GM19324 (cell line): ENCODE data around the gene PTTG2.
A peak's percentile ranks its signal among the peaks of the same experiment; 100 is the strongest.
"Not testable (repeated sequence)": the region's sequence is repeated elsewhere in the genome, so short reads cannot be mapped to it uniquely, and the experiment has no call there.

Experiments
- ATAC-seq: cut with Tn5 transposase; IDR thresholded peaks from one replicate; pipeline ENCODE4 v1.9.1; 2021; ENCODE audit warnings: mild to moderate bottlenecking, moderate library complexity; ENCODE audit not compliant: unreplicated experiment, low FRiP score

PTTG2 gene

GRCh38 chr4:37953620-37954293 lies 6.4 kb upstream of the PTTG2 start:
- ATAC-seq = no peak

- no peak for ATAC-seq
Observed at GRCh38 chr4:37956941-37957340, 3.3 kb upstream of the PTTG2 start.

DNA sequence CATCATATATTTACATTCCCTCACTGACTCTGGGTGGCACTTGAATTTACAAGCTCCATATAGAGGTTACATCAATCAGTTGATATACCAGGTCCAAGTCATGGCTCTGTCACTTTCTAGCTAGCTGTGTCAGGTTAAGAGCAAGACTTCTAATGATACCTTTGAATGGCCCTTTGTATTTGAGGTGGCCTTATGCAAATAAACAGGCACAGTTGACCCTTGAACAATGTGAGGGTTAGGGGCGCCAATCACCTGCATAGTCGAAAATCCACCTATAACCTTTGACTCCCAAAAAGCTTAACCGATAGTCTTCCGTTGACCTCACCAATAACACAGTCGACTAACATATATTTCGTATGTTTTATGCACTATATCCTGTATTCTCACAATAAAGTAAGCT lies 1.3 kb upstream of the PTTG2 start:
- ATAC-seq = no peak

- no peak for ATAC-seq
Observed at GRCh38 chr4:37960679-37961450, 667 bp downstream of the PTTG2 start.

DNA sequence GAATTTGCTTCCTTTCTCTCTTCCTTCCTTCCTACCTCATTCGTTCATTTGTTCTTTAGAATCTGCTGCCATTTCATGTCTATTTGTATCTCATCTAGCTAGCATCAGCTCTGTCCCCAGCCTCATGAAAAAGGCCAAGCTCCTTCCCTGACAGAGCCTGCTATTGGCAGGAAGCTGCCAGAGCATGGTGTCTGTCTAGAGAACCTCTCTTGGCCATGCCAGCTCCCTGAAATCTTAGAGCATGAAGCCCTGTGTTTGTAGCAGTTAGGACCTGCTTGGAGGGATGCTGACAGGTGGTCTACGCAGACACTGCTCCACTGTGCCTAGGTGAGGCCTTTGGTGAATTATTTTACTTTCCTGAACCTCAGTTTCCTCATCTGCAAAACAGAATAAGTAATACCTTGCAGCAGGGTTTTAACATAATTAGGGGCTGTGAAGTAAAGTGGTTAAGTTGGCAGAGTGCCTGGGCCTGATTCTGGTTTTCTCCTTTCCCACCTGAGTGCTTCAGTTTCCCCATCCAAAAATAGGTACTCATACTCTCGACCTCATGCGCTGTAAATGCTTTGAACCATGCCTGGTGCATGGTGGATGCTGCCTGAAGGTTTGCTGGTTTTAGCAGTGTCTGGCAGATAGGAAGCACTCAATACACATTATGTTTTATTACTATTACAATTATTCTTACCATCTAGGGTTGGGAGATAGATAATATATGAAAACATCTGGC lies 4.7 kb downstream of the PTTG2 start:
- no peak for ATAC-seq

DNA sequence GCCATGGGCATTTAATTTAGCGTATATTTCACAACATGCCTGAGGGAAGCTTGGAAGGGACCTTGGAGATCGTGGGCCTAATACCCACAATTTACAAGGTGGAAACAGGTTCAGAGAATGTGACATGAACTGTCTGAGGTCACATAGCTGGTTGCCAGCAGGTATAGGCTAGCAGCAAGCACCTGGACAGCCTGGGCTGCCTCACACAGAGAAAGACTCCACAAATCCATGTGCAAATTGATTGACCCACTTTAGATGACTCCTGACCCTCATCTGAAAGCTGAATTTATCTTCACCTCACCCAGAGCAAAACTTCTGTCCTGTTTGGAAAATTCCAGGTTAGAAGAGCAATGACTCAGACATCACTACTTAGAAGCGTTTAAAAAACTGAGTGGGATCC lies 5.8 kb downstream of the PTTG2 start:
- ATAC-seq = no peak

- no peak for ATAC-seq
Observed at GRCh38 chr4:37967736-37968135, 7.5 kb downstream of the PTTG2 start.

- no peak for ATAC-seq
Observed at GRCh38 chr4:37968747-37969146, 8.5 kb downstream of the PTTG2 start.

- peak; percentile 54 for ATAC-seq
Observed at GRCh38 chr4:37970702-37971101, 10.5 kb downstream of the PTTG2 start.

GRCh38 chr4:37971202-37971601 lies 11.0 kb downstream of the PTTG2 start:
- ATAC-seq = no peak

GRCh38 chr4:37973441-37973840 lies 13.2 kb downstream of the PTTG2 start:
- ATAC-seq = no peak

DNA sequence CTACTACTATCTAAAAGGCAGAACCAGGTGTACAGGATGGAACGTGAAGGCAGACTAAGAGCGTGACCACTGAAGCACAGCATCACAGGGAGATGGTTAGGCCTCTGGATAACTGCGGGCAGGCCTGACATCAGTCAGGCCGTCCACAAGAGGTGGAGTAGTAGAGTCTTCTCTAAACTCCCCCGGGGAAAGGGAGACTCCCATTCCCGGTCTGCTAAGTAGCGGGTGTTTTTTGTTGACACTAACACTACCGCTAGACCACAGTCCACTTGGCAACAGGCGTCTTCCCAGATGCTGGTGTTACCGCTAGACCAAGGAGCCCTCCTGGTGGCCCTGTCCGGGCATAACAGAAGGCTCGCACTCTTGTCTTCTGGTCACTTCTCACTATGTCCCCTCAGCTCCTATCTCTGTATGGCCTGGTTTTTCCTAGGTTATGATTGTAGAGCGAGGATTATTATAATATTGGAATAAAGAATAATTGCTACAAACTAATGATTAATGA lies 15.2 kb downstream of the PTTG2 start:
- not testable (repeated sequence) for ATAC-seq

GRCh38 chr4:37976507-37976906 lies 16.3 kb downstream of the PTTG2 start:
- no peak for ATAC-seq

GRCh38 chr4:37976991-37977470 lies 16.8 kb downstream of the PTTG2 start:
- peak; percentile 84 for ATAC-seq

- ATAC-seq = peak; percentile 83
Observed at GRCh38 chr4:37977471-37978247, 17.5 kb downstream of the PTTG2 start.

DNA sequence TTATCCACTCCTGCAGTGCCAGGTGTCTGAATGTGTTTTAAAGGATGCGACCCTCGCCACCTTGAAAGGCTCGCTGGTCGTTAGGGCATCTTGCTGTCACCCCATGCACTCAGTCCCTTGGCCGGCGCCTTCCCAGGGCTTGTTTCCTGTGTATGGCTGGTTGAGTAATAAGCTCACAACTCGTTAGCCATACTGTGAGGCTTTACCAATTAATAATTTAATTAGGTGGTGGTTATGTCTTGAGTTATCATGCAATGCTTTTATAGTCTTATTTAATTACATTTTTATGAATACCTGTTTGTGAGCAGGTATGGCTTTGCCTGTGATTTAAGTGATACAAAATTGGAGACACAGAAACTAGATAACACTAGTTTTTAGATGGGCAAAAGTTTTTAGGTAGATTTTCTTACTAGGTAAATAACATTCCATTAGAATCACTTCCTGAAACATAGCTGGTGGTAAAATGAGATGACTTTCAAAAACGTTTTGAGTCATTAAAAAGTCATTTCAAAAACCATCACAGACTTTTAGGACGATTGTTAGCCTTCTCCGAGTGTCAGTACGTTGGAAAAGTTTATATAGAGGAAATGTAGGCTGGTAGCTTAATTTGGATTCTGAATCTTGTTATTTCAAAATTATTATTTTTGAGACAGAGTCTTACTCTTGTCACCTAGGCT lies 18.2 kb downstream of the PTTG2 start:
- ATAC-seq = peak; percentile 5

- no peak for ATAC-seq
Observed at GRCh38 chr4:37980246-37980645, 20.0 kb downstream of the PTTG2 start.

DNA sequence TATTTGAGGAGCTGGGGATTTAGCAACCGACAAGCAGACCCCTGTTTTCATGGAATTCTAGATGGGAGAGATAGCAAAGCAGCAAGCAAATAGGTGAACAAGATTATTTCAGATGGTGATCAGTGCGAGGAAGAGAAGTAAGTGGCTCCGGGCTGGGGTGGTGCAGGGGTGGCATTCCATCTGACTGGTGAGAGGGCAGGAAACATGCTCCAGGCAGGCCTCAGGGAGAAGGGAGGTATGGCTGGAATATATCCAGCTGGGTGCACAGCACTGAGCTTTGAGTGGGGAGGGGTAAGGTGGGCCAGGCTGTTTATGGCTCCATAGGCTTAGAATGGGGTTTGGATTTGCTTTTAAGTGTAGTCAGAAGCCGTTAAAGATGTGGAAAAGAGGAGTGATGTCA lies 21.2 kb downstream of the PTTG2 start:
- ATAC-seq = no peak

GRCh38 chr4:37981844-37982720 lies 21.9 kb downstream of the PTTG2 start:
- no peak for ATAC-seq
